NCI-H2196 treated with DMSO at 0.1 percent for 48 hours (cell line): ENCODE data around the gene HSF4.

Experiments used
- DNase-seq: peaks from one replicate; lab custom pipeline; 2025; ENCODE audit not compliant: unreplicated experiment; lab: John Stamatoyannopoulos, UW

HSF4 gene

GRCh38 chr16:67183627-67184452 is 19.3 kb downstream of the HSF4 start, which contains the start of gene MATCAP1:
TSS of gene MATCAP1 (minus strand) at chr16:67183963. CDS start at chr16:67180610, 3,353 bp downstream.
- peak; percentile 83 for DNase-seq

GRCh38 chr16:67184453-67184994 is 20.0 kb downstream of the HSF4 start:
- no peak for DNase-seq

- DNase-seq = peak; percentile 23
Observed at GRCh38 chr16:67184995-67185650, 20.6 kb downstream of the HSF4 start.

- DNase-seq = no peak
Observed at GRCh38 chr16:67185651-67186134, 21.1 kb downstream of the HSF4 start.

GRCh38 chr16:67186550-67186950 is 22.0 kb downstream of the HSF4 start:
- no peak for DNase-seq

GRCh38 chr16:67187175-67187890 is 22.8 kb downstream of the HSF4 start:
- DNase-seq = no peak

- DNase-seq = no peak
Observed at GRCh38 chr16:67188323-67188722, 23.8 kb downstream of the HSF4 start.

- DNase-seq = no peak
Observed at GRCh38 chr16:67188798-67189197, 24.3 kb downstream of the HSF4 start.

GRCh38 chr16:67190041-67190440 is 25.5 kb downstream of the HSF4 start, which contains the start of gene EXOC3L1:
TSS of gene EXOC3L1 (minus strand) at chr16:67190136. CDS start at chr16:67189676, 460 bp downstream.
- no peak for DNase-seq

GRCh38 chr16:67190448-67191399 is 26.2 kb downstream of the HSF4 start:
- DNase-seq = no peak

- no peak for DNase-seq
Observed at GRCh38 chr16:67191411-67191994, 27.0 kb downstream of the HSF4 start.

- DNase-seq = peak; percentile 49
Observed at GRCh38 chr16:67191995-67192681, 27.6 kb downstream of the HSF4 start, which contains the start of gene E2F4. TSS of gene E2F4 (plus strand) at chr16:67192155. CDS start at chr16:67192228, 73 bp downstream.

- DNase-seq = no peak
Observed at GRCh38 chr16:67192781-67193361, 28.3 kb downstream of the HSF4 start.

- no peak for DNase-seq
Observed at GRCh38 chr16:67193536-67193935, 29.0 kb downstream of the HSF4 start.

- no peak for DNase-seq
Observed at GRCh38 chr16:67194260-67194659, 29.7 kb downstream of the HSF4 start.

GRCh38 chr16:67195676-67196075 is 31.1 kb downstream of the HSF4 start:
- DNase-seq = no peak

- DNase-seq = no peak
Observed at GRCh38 chr16:67196881-67197280, 32.3 kb downstream of the HSF4 start.

- DNase-seq = no peak
Observed at GRCh38 chr16:67197704-67198103, 33.2 kb downstream of the HSF4 start.
